HG03280 (cell line): ENCODE results near the gene SNED1.
A peak's percentile ranks its signal among the peaks of the same experiment; 100 is the strongest.

Experiments used
- ATAC-seq: cut with Tn5 transposase; IDR thresholded peaks from one replicate; pipeline ENCODE4 v1.9.1; 2021; ENCODE audit warnings: mild to moderate bottlenecking, moderate library complexity; ENCODE audit not compliant: unreplicated experiment

SNED1 gene

GRCh38 chr2:240997856-240998705 lies at the start of gene SNED1:
SNED1 (plus strand) TSS chr2:240998618; CDS start chr2:240998838, 220 bp downstream.
- peak; percentile 64 for ATAC-seq

GRCh38 chr2:240948905-240949790 lies 49.3 kb upstream of the SNED1 start:
- no peak for ATAC-seq

- no peak for ATAC-seq
Measured at GRCh38 chr2:240949791-240950705, 48.4 kb upstream of the SNED1 start.

DNA sequence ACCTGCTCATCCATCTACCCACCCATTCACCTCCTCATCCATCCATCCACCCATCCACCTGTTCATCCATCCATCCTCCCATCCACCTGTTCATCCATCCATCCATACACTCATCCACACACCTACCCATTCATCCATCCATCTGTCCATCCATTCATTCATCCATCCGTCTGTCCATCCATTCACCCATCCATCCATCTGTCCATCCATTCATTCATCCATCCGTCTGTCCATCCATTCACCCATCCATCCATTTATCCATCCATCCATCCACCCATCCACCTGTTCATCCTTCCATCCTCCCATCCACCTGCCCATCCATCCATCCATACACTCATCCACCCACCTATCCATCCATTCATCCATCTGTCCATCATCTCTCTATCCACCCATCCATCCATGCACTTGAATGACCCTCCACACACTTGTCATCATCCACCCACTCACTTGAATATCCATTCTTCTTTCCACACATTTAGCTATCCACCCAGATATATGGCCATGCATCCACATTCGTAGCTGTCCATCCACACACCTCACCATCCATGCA lies 47.3 kb upstream of the SNED1 start:
- ATAC-seq = no peak

GRCh38 chr2:240952496-240953246 lies 45.7 kb upstream of the SNED1 start:
- ATAC-seq = no peak

- no peak for ATAC-seq
Measured at GRCh38 chr2:240953426-240954410, 44.7 kb upstream of the SNED1 start.

- no peak for ATAC-seq
Measured at GRCh38 chr2:240954436-240955305, 43.7 kb upstream of the SNED1 start.

- no peak for ATAC-seq
Measured at GRCh38 chr2:240955306-240956170, 42.9 kb upstream of the SNED1 start.

GRCh38 chr2:240956171-240956934 lies 42.1 kb upstream of the SNED1 start:
- ATAC-seq = no peak

GRCh38 chr2:240956935-240957655 lies 41.3 kb upstream of the SNED1 start:
- no peak for ATAC-seq

- no peak for ATAC-seq
Measured at GRCh38 chr2:240957656-240958365, 40.6 kb upstream of the SNED1 start.

- ATAC-seq = no peak
Measured at GRCh38 chr2:240958366-240959213, 39.8 kb upstream of the SNED1 start.

GRCh38 chr2:240959214-240959940 lies 39.0 kb upstream of the SNED1 start:
- no peak for ATAC-seq
